ENCODE data around the gene BICDL1.

The BICDL1 gene

GRCh38 chr12:120132054-120132836 is 143.2 kb downstream of the BICDL1 start:
- DNase-seq, result no peak

GRCh38 chr12:120132863-120133385 is 143.9 kb downstream of the BICDL1 start:
- DNase-seq, result no peak

- DNase-seq, result no peak
These were observed 145.4 kb downstream of the BICDL1 start for GRCh38 chr12:120134307-120134980.

GRCh38 chr12:120136093-120136770 is 147.2 kb downstream of the BICDL1 start:
- no peak for DNase-seq

- DNase-seq, result no peak
These were observed 148.8 kb downstream of the BICDL1 start for GRCh38 chr12:120137833-120138232.

GRCh38 chr12:120138366-120138765 is 149.3 kb downstream of the BICDL1 start:
- no peak for DNase-seq

GRCh38 chr12:120139958-120140357 is 150.9 kb downstream of the BICDL1 start:
- DNase-seq, result no peak

- no peak for DNase-seq
These were observed 151.6 kb downstream of the BICDL1 start for GRCh38 chr12:120140603-120141002.

GRCh38 chr12:120141336-120141735 is 152.3 kb downstream of the BICDL1 start:
- DNase-seq, result no peak

- no peak for DNase-seq
These were observed 153.3 kb downstream of the BICDL1 start for GRCh38 chr12:120142231-120142877.
